Fibroblast of pulmonary artery (primary cell): ENCODE measurements around the gene PKD1L1.

Source experiments
- DNase-seq: peaks from one replicate; pipeline ENCODE4 v3.0.0-alpha.2; 2010; ENCODE audit warnings: low read depth
- H3K4me3 ChIP-seq: replicated peaks from 2 replicates; pipeline ENCODE4 v1.5.1; 2011; ENCODE audit warnings: low read depth, mild to moderate bottlenecking, control low read depth, low read length, moderate library complexity
- TF ChIP-seq, protein P1 (sequence below): IDR thresholded peaks from 2 replicates; pipeline ENCODE4 v1.5.1; 2011; ENCODE audit warnings: mild to moderate bottlenecking, control low read depth, low read length, inconsistent platforms; ENCODE audit errors: missing control alignments

PKD1L1 gene

DNA sequence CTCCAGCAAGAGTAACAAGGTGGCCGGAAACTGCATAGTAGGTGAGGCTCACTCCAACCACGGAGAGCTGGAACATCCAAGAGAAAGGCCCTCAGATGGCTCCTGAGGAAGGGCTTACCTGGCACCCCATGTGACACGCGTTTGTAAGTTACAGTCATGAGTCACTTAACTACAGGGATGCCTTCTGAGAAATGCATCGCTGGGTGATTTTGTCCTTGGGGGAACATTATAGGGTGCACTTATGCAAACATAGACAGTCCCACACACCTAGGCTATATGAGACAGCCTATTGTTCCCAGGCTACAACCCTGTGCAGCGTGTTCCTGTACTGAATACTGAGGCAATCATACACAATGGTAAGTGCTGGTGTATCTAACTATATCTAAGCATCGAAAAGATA is 139.9 kb downstream of the PKD1L1 start:
- no peak for DNase-seq
- TF ChIP-seq, protein P1, sequence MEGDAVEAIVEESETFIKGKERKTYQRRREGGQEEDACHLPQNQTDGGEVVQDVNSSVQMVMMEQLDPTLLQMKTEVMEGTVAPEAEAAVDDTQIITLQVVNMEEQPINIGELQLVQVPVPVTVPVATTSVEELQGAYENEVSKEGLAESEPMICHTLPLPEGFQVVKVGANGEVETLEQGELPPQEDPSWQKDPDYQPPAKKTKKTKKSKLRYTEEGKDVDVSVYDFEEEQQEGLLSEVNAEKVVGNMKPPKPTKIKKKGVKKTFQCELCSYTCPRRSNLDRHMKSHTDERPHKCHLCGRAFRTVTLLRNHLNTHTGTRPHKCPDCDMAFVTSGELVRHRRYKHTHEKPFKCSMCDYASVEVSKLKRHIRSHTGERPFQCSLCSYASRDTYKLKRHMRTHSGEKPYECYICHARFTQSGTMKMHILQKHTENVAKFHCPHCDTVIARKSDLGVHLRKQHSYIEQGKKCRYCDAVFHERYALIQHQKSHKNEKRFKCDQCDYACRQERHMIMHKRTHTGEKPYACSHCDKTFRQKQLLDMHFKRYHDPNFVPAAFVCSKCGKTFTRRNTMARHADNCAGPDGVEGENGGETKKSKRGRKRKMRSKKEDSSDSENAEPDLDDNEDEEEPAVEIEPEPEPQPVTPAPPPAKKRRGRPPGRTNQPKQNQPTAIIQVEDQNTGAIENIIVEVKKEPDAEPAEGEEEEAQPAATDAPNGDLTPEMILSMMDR: no peak

DNA sequence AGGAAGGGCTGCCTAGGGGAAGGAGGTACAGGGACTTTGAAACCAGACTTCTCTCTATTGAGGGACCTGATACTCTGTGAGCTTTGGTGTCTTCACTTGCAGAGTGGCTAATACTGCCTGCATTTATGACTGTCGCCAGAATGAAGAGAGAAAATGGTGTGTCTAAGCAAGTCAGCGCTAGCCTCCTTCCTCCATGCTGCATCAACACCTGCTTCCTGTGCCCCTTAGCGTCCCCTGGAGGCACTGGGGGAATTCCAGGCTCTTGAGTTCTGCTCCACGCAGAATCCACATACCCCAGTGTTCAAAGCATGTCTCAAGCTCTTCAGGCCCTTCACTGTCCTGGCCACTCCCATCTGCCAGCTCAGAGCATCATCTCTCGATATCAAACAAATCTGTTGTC is 140.5 kb downstream of the PKD1L1 start:
- DNase-seq: no peak
- H3K4me3 ChIP-seq: no peak overlapping the region
- TF ChIP-seq, protein P1: no peak

More for the DNA sequence above, 139.9 kb downstream of the PKD1L1 start:
- no peak overlapping the region for H3K4me3 ChIP-seq

DNA sequence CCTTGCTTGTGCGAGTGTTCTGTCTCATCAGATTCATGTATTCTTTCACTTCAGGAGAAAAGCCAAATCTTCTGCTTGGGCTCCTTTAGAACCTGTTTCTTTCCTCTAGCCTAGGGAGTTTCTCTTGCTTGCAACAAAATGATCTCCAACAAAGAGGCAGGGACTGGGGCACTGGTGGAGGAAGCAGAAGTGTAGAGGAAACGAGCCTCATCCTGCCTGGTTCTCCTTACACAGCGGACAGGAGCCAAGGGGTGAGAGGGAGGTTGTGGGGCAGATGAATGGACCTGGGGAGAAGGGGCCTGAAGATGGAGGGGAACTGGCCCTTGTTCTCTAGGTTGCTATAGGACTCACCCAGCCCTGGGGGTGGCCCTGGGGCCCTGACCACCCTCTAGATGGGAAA is 141.1 kb downstream of the PKD1L1 start:
- no peak for DNase-seq
- TF ChIP-seq, protein P1: no peak
- H3K4me3 ChIP-seq: no peak overlapping the region

DNA sequence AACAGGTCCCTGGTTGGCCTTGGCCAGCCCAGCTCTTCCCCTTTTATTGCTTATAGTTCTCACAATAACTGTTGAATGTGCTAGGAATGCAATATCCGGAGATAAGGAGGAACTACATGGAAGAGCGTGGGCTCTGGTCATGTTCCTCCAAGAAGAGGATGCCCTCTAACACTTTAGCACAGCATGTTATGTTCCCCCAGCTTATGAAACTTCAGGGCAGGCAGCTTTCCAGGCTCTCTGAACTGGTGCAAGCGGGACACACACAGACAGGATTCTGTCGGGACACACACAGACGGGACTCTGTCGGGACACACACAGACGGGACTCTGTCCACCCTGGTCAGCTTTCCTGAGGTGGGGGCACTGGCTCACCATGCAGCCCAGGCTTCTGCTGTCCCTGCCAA is 141.6 kb downstream of the PKD1L1 start:
- TF ChIP-seq, protein P1: no peak
- peak; percentile 42 for DNase-seq
- H3K4me3 ChIP-seq: no peak overlapping the region

DNA sequence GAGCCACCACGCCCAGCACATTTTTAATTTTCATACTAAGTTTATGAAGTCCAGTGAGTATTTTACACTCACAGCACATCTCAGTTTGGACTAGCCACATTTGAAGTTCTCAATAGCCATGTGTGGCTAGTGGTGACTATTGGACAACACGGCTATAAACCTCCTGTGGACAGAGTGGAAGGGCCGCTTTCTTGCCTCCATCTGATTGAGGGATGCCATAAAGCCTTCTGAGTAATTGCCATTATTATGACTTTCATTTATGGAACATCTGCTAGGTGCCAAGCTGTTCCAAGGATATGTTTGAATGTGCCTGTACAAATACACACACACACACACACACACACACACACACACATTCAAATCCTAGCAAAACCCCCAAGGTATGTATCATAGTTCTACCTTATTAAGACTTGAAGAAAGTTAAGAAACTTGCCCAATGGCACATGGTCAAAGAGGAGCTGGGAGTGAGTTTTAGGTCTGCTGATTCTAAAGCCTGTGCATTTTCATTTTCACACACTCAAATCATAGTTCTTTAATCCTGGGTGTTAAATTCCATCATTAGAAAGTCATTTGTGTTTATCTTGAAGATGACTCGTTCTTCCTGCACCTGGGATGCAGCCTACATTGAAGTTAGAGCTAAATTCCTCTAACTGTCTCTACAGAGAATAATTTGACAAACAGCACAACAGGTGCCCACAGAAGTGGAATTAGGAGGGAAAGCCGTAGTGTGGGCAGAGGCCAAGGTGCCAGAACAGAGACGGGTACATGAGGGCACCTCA is 143.3 kb downstream of the PKD1L1 start:
- DNase-seq: no peak
- TF ChIP-seq, protein P1: no peak
- H3K4me3 ChIP-seq: no peak overlapping the region

DNA sequence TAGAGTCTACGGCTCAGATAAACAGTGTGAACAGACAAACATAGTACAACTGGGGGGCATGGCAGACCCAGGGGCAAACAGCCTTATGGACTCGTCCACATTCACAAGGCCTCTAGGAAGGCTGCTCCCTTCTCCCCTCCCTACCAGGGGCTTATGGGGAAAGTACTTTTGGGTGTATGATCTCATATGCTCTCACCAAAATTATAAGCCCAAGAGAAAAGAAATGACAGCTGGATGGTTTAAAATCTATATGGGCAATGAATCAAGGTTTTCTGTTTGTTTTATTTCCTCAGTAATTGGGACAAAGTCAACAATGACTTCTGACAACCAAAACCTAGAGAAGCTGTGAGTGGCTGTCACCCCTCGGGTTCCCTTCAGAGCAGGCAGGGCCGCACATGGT is 144.4 kb downstream of the PKD1L1 start:
- no peak overlapping the region for H3K4me3 ChIP-seq
- TF ChIP-seq, protein P1: no peak

DNA sequence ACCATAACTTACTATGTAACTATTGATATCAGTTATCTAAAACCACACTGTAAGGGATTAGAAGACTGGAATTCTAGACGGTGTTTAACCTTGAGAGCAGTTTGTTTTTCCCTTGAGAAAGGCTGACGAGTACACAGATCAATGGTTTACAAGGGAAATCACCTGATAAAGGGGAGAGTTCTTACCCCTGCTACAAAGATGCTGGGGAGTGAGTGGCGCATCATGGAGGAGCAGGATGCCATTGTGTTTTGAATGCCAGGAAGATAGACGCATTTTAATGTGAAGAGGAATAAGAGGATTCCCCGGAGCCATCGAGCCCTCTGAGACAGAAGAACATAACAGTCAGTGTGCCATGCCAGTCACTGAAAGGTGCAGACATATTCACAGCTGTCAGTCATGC is 145.2 kb downstream of the PKD1L1 start:
- no peak overlapping the region for H3K4me3 ChIP-seq
- TF ChIP-seq, protein P1: no peak
- DNase-seq: no peak

More for the DNA sequence above, 144.4 kb downstream of the PKD1L1 start:
- no peak for DNase-seq
